GM19455 (cell line): ENCODE results near the gene ANKRD33.

Source experiments
- ATAC-seq: cut with Tn5 transposase; IDR thresholded peaks from one replicate; pipeline ENCODE4 v1.9.1; 2021; ENCODE audit not compliant: unreplicated experiment

The ANKRD33 gene

GRCh38 chr12:51898506-51898905 lies 10.6 kb downstream of the ANKRD33 start:
- no peak for ATAC-seq

GRCh38 chr12:51898937-51899336 lies 11.0 kb downstream of the ANKRD33 start:
- no peak for ATAC-seq

- ATAC-seq: no peak
Measured at GRCh38 chr12:51900323-51900889, 12.5 kb downstream of the ANKRD33 start.

GRCh38 chr12:51901121-51901817 lies 13.4 kb downstream of the ANKRD33 start:
- no peak for ATAC-seq

- no peak for ATAC-seq
Measured at GRCh38 chr12:51901881-51902280, 14.0 kb downstream of the ANKRD33 start.

- no peak for ATAC-seq
Measured at GRCh38 chr12:51904951-51905470, 17.1 kb downstream of the ANKRD33 start.

GRCh38 chr12:51905471-51906429 lies 17.8 kb downstream of the ANKRD33 start:
- ATAC-seq: no peak

- no peak for ATAC-seq
Measured at GRCh38 chr12:51906430-51907082, 18.7 kb downstream of the ANKRD33 start.

GRCh38 chr12:51907083-51907855 lies 19.4 kb downstream of the ANKRD33 start, which contains the start of gene ACVRL1:
ACVRL1 (plus strand) TSS chr12:51907504; CDS start chr12:51912475, 4,971 bp downstream.
- ATAC-seq: no peak

GRCh38 chr12:51907856-51908425 lies 20.0 kb downstream of the ANKRD33 start:
- no peak for ATAC-seq

- ATAC-seq: no peak
Measured at GRCh38 chr12:51908876-51909592, 21.1 kb downstream of the ANKRD33 start.

- no peak for ATAC-seq
Measured at GRCh38 chr12:51910168-51910567, 22.3 kb downstream of the ANKRD33 start.

- ATAC-seq: no peak
Measured at GRCh38 chr12:51910691-51911090, 22.8 kb downstream of the ANKRD33 start.

GRCh38 chr12:51911307-51911706 lies 23.4 kb downstream of the ANKRD33 start:
- ATAC-seq: no peak

- ATAC-seq: no peak
Measured at GRCh38 chr12:51911788-51912711, 24.1 kb downstream of the ANKRD33 start.

GRCh38 chr12:51913071-51914033 lies 25.4 kb downstream of the ANKRD33 start:
- ATAC-seq: no peak
